Uterus (tissue), 2 donors: Measurements from ENCODE around the gene IRF7.

ENCODE experiments used
- CTCF ChIP-seq, 4 experiments: fragments of 200-600 bp in 2 of 4; fragments of 450-650 bp in 2 of 4; sonication (generic) in 2 of 4; IDR thresholded peaks; one replicate each; pipeline ENCODE4 v1.5.1; 2016 to 2019; ENCODE audit warnings: antibody characterized with exemption in 4 of 4, mild to moderate bottlenecking in 2 of 4, moderate library complexity in 1 of 4
- POLR2A ChIP-seq, 2 donors: fragments of 450-650 bp; IDR thresholded peaks; one replicate each; pipeline ENCODE4 v1.6.1; 2016; ENCODE audit warnings: antibody characterized with exemption in 2 of 2, mild to moderate bottlenecking in 1 of 2, moderate library complexity in 1 of 2

DNA sequence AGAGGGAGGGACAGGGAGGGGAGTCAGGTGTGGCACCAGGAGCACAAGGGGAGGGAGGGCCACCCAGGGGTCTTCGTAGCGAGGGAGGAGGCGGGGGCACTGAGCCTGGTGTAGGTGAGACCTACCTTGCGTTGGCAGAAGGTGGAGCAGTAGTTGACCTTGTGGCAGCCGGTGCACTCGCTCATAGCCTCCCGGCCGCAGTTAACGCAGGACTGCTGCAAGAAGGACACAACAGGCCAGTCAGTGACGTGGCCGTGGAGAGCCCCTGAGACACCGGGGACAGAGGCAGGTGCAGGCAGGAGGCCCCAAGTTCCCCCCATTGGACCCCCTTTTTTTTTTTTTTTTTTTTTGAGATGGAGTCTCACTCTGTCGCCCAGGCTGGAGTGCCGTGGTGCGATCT is 38.1 kb upstream of the IRF7 start:
- TF ChIP-seq POLR2A (IDR thresholded peaks at IDR 0.05) (no peak), CTCF (IDR thresholded peaks at IDR 0.05) (no peak)
